ENCODE results near the gene BAZ2B. TPM values are rescaled to one million over a fixed set of nuclear protein-coding genes. Genes with fewer than 3 reads are reported as not detected.

Gene BAZ2B
- total and polyA plus RNA-seq, 9 of the 15 experiments (the other 6 are each of a cell fraction or from before 2014, with no cell fraction given) = 7.5 to 38.6 (median 19.8) TPM

- TF ChIP-seq ARID4B (CRISPR knock-in tag; IDR thresholded peaks at IDR 0.05) (peak; percentile 42; the same call in 1 of the 2 replicates), SETDB1 (IDR thresholded peaks at IDR 0.05; ENCODE audit: low read length) (no peak), HNRNPK (IDR thresholded peaks at IDR 0.05; ENCODE audit: low read depth, low read length, poor library complexity, severe bottlenecking) (no peak), ARID2 (IDR thresholded peaks at IDR 0.05) (no peak), EZH2 (IDR thresholded peaks at IDR 0.05; ENCODE audit: borderline replicate concordance, low read depth, low read length) (no peak), NR2F6 (CRISPR knock-in tag; IDR thresholded peaks at IDR 0.05) (no peak), PREB (CRISPR knock-in tag; IDR thresholded peaks at IDR 0.05) (no peak), JUN (IDR thresholded peaks at IDR 0.05; ENCODE audit: borderline replicate concordance, low read depth, low read length) (0 out of 2 replicates have a peak, but pooled peaks have one; percentile 23), JUN (CRISPR knock-in tag; IDR thresholded peaks at IDR 0.05; ENCODE audit: borderline replicate concordance) (no peak), ZNF24 (IDR thresholded peaks at IDR 0.05) (0 out of 2 replicates have a peak, but pooled peaks have one; percentile 5), HDAC6 (IDR thresholded peaks at IDR 0.05; ENCODE audit: low read depth, low read length) (no peak), GTF2E2 (tag; IDR thresholded peaks at IDR 0.05) (no peak; the same call in 1 of the 2 replicates), E2F6 (IDR thresholded peaks at IDR 0.05; ENCODE audit: borderline replicate concordance in 1 of 2, extremely low read depth in 1 of 2, insufficient read depth in 1 of 2, insufficient read length in 1 of 2, low read depth in 1 of 2, low read length in 1 of 2, poor library complexity in 1 of 2, severe bottlenecking in 1 of 2) (peak; percentile 8 to 32), ZNF589 (CRISPR knock-in tag; IDR thresholded peaks at IDR 0.05; ENCODE audit: low read depth) (no peak), MAX (CRISPR knock-in tag; IDR thresholded peaks at IDR 0.05) (no peak), SFPQ (IDR thresholded peaks at IDR 0.05; ENCODE audit: low read depth, low read length) (no peak)
Measured at GRCh38 chr2:159615367-159616285, 722 bp downstream of the BAZ2B start (continued).

Measured in K562 (cell line).